ENCODE measurements around the gene NLRP2B.
"Not testable (repeated sequence)": the region's sequence is repeated elsewhere in the genome, so short reads cannot be mapped to it uniquely, and the experiment has no call there.

The NLRP2B gene

GRCh38 chrX:57680160-57680559, at the start of gene NLRP2B:
Gene NLRP2B, minus strand, starts transcription at chrX:57680260.
- DNase-seq: no peak

- DNase-seq: not testable (repeated sequence)
Observed at GRCh38 chrX:57725995-57726394, 45.9 kb upstream of the NLRP2B start.

GRCh38 chrX:57681341-57681740, 1.3 kb upstream of the NLRP2B start:
- no peak for DNase-seq

- no peak for DNase-seq
Observed at GRCh38 chrX:57678686-57679428, 1.2 kb downstream of the NLRP2B start.

GRCh38 chrX:57677132-57677858, 2.8 kb downstream of the NLRP2B start:
- DNase-seq: no peak

- DNase-seq: no peak
Observed at GRCh38 chrX:57675320-57675719, 4.7 kb downstream of the NLRP2B start.

GRCh38 chrX:57674861-57675260, 5.2 kb downstream of the NLRP2B start:
- DNase-seq: no peak

- DNase-seq: no peak
Observed at GRCh38 chrX:57669961-57670360, 10.1 kb downstream of the NLRP2B start.

GRCh38 chrX:57667010-57667409, 13.1 kb downstream of the NLRP2B start:
- no peak for DNase-seq

- no peak for DNase-seq
Observed at GRCh38 chrX:57655065-57655464, 25.0 kb downstream of the NLRP2B start.

GRCh38 chrX:57652705-57653104, 27.4 kb downstream of the NLRP2B start:
- DNase-seq: no peak

- no peak for DNase-seq
Observed at GRCh38 chrX:57651169-57651919, 28.7 kb downstream of the NLRP2B start.

- no peak for DNase-seq
Observed at GRCh38 chrX:57647020-57647419, 33.0 kb downstream of the NLRP2B start.

GRCh38 chrX:57643698-57644097, 36.4 kb downstream of the NLRP2B start:
- no peak for DNase-seq

- DNase-seq: no peak
Observed at GRCh38 chrX:57641338-57641737, 38.7 kb downstream of the NLRP2B start.

- DNase-seq: no peak
Observed at GRCh38 chrX:57640674-57641016, 39.4 kb downstream of the NLRP2B start.

GRCh38 chrX:57629438-57629837, 50.6 kb downstream of the NLRP2B start:
- DNase-seq: not testable (repeated sequence)
